GM18861 (cell line): ENCODE results near the gene IRAK1.

ENCODE experiments used
- ATAC-seq: cut with Tn5 transposase; IDR thresholded peaks from one replicate; pipeline ENCODE4 v1.9.1; 2021; ENCODE audit not compliant: unreplicated experiment

IRAK1 gene

DNA sequence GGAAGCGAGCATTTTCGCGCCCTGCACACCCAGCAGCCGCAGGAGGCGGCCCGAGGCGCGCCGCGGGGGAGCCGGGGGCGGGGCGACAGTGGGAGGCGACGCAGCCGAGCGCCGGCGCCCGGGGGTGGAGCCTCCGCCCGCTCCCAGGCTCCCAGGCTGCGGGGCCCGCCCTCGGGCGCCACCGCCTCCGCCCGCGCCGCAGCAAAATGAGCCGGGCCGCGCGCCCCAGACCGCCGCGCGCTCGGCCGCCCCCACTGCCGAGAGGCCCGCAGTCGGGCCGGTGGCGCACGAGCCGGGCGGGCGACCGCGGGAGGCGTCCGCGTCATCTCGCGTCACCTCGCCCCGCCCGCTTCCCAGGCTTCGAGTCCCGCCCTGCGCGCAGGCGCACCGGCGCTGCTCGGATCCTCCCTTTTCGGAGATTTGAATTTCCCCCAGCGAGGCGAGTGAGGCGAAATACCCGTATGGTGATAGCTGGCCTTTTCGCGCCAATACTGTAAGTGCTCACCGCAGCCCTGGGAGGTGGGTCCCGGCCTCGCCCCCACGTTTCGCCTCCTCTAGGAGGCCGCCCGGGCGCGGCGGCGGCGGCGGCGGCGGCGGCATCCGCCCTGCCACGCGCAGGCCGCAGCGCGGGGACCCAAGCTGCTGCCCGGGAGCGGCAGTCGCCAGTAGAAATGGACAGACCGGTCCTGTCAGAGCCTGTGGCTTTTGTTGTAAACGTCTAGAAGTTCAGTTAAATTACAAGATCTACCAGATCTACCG is 47.2 kb downstream of the IRAK1 start, which contains the start of gene TMEM187:
Gene TMEM187, plus strand, starts transcription at position 387 of the 759 bp plus-strand sequence. CDS start 9,309 bp downstream, outside the sequence.
- peak; percentile 38 for ATAC-seq

DNA sequence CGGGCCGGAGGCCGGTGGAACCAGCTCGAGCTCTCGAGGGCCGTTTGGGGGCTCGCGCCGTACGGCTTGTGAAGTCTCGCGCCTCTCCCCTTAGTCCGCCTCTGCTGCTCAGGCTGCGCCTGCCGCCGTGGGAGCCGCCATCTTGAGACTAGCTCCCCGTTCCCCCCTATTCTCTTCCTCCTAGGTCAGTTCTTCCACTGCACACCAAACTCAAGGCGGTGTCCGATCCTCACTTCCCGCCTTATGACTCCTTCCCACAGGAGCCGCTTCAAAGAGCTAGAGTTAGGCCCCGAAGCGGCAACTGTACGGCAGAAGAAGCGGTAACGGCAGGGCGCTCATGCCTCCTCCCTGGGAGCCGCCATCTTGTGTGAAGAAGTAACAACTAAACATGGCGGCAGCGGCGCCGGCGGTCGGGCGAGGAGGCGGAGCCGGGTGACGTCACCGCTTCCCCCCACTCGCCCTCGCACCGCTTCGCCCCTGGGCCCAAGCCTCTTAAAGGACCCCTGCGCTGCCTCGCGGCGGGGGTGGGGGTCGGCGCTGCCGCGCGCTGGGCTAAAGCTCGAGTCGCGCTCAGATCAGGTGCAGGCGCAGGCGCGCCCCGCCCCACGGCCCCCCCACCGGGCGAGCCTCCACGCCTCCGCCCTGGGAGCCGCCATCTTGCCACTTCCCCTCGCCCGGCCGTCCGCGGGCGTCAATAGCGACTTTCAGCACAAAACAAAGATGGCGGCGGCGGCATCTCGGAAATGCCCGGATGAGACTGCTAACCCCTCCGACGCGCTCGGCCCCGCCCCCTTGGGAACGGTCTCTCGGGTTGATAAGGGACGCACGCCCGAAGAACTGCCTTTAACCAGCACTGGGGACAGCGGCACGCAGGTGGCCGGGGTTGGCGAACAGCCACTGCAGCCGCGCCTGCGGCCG is 48.0 kb downstream of the IRAK1 start, which contains the start of gene HCFC1:
Gene HCFC1, minus strand, starts transcription at position 369 of the 918 bp plus-strand sequence. CDS start 978 bp downstream, outside the sequence.
- ATAC-seq = peak; percentile 28

DNA sequence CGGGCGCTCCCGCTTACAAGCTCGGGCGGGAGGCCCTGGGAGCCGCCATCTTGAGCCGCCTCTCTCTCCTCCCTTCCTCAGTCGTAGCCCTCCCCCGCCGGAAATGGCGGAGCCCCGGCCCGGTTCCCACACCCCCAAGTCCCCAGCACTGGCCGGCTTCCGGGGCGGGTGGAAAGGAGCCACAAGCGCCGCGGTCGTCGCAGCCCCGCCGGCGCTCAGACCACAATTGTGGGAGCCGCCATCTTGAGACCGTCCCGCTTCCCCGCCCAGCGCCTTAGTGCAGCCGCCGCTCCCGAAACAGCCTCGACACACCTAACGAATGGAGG is 48.6 kb downstream of the IRAK1 start:
- ATAC-seq = peak; percentile 11

DNA sequence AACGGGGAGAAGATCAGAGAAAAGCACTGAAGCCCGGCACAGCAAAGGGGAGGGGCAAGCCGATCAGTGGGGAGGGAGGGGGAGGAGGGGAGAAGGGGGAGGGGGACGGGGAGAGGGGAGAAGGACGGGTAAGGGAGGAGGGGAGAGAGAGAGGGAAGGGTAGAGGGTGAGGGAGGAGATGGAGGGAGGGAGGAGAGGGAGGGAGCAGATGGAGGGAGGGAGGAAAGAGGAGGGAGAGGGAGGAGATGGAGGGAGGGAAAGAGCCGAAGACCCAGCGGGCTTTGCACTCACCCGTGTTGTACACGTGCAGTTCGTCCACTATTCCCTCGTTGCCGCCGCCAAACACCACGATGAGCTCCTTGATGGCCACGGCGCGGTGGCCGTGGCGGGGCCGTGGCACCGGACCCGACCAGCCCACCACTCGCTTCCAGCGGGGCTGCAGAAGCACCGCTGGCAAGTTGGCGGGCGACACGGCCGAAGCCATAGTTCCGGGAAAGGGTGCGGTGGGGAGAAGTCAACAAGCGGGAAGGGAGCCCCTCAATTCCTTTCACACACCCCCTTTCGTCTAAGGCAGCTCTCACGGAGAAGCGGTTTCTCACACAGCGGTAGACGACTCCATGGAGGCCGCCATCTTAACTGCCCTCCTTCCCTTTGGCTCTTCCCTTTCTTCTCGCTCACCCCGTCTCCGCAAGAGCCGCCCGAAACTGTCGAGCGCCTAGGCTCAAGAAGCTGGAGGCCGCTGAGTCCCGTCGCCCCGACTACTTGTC is 49.2 kb downstream of the IRAK1 start:
- no peak for ATAC-seq

DNA sequence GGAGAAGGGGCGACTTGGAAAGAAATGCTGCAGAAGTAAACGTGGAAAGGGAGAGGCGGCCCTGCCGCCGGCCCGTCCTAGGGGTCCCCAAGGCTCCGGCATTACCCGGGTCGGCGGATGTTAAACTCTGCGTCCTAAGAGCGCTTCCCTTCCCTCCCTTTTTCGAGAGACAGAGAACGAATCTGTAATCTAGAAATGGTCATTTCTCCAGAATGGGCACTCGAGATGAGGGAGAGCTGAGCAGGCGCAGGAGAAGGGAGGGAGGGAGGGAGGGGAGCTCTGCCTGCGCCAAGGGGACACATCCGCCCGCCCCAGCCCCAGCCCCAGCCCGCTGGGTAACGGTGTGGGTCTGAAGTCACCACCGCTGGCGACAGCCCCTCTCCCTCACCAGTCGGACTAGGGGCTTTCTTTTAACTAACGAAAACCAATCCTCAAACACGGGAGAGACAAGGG is 49.8 kb downstream of the IRAK1 start:
- no peak for ATAC-seq

DNA sequence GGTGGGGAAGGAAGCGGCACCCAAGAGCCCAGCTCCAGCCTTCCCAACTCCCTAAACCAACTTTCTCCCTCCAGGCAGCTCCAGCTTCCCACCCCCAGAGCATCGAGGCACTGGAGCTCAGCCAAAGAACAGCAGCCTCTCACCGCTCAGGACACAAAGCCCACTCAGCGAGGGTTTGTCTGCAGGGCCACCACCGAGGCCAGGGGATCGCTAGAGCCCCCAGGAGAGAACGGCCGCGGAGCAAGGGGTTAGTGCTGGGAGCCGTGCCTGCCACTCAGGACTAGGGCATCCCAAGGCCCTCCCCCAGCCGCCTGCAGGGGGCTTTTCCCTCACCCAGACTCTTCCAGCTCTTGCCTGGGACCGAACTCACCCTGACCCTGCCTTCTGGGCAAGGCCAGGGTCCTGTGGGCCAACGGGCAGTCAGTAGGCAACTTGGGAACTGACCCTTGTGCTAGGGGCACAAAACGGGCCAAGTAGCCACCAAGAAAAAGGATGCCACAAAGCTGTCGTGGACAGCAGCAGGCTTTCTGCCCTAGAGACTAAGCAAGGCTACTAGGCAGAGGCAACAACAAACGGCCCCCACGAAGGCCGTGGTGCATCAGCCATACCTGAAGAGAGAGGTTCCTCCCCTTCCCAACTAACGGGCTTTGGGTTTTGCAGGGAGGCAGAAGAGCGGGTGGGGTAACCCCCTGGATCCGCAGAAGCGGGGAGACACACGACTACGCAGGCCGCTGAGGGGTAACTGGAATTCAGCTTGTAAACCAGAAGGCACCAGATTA is 50.4 kb downstream of the IRAK1 start:
- ATAC-seq = no peak

DNA sequence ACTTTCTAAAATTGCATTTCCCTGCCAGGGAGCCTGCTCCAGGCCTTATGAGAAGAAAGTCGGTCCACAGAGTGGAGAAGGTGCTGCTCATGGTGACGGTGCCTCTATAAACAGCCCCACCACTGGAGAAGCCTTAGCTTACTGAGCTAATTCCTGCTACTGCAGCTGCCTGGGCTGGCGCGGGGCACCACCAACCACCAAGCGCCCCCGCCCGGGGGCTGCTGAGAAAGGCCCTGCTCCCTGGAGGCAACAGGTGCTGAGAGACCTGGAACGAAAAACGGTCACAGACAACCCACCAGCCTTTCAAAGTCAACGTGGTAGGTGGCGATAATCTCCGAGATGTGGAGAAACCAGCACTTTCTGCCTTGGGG is 51.0 kb downstream of the IRAK1 start:
- no peak for ATAC-seq

DNA sequence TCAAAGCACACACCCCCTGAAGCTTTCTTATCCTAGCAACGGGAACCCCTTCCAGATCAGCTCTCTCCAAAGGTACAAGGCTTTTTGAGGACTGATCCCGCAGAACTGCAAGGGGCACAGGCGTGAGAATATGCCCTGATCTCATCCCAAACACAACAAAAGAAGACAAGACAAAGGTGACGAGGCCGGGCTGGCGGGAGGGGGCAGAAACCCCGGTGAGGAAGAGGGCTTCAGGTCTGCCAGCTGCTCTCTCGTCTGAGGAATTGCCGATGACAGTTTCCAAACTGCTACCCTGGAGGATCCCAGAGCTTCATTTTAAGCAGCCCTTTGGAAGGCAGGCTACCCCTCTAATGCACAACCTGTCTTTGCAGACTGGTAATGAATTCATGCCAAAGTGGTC is 51.4 kb downstream of the IRAK1 start:
- no peak for ATAC-seq

DNA sequence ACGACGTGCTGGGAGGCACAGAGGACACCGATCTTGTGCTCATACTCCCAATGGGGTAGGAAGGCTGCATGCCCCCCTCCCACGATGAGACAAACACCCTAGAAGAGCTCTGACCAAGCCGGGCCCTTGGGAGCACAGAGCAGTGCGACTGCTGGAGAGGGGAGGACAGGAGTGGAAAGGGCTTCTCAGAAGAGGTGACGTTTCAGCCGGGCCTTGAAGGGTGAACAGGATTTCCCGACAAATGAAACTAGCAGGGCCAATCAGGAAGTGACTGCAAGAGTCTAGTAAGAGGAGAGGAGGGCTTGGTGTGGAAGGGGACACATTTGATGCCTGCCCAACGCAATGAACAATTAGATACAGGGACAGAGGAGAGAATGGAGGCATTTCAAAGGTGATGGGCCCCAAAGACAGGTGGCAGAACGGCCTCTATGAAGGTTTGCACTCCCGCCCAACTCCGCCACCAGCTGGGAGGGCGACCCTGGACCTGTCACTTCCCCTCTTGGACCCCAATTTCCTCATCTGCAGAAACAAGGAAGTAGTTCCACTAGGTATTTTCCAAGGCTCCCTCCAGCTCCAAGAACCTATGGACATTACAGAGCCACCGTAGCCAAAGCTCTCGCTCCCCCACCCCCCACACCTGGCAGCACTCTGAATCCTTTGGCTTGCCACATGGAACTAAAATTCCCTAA is 52.0 kb downstream of the IRAK1 start:
- ATAC-seq = no peak

DNA sequence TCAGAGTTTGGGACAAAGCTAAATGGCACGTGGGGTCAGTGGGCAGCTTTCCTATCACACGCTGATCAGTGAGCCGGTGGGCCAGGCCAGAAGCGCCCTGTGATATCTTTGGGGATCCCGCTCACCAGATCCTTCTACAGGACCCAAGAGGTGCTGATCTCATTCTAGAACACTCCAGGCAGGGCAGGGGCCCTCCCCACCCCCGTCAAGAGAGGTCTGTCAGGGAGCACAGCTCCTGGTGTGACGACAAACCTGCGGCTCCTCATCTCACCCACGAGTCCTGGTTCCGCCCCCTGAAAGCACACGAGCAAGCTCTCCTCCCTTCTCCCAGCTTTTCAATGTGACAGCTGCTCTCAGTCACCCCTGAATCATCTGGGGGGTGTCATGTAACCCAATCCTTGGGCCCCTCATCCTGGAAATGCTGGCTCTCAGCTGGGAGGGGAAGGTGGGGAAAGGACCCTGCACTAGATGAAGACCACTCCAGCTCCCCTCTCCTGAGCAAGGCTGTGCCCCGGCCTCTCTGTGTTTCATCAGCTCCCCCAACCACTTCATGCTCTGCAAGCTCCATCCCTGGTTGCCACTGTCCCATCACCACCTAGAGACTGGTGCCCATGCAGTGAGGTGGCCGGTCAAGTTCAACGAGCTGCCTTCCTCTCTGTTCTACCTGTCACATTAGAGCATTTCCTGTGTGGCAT is 52.7 kb downstream of the IRAK1 start:
- ATAC-seq = no peak

DNA sequence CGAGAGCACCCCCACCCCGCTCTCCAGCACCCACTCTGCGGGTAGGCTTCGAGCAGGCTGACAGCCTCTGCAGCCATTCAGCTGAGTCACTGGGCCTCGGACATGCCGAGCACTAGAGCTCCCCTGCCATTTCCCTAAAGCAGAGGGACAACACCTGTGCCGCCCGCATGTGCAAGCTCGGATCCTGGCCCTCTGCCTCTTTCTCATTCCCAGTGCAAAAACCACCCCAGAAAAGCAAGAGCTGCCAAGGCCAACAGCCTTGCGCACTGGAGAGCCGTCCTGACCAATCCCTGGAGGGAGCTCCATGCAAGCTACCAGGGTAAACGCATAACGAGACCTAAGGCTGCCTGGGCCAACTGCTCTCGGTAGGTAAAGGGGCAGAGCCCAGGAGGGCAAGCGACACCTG is 53.4 kb downstream of the IRAK1 start:
- no peak for ATAC-seq

DNA sequence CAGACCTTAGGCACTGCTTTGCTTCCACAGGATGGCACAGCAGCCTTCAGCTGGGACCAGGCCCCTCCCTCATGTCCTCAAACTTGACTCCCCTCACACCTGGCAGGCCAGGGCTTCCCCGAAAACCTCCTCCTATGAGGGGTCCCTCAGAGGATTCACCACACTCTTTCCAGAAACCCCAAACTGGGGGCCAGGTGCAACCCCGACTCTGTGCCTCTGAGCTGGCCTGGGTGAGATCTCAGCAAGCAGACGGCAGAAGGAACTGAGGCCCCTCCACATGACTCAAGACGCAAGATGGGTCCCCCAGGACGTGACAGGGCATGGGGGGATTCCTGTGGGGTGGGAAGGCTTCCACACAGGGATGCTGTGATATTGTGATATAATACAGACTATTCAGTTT is 54.3 kb downstream of the IRAK1 start:
- no peak for ATAC-seq

DNA sequence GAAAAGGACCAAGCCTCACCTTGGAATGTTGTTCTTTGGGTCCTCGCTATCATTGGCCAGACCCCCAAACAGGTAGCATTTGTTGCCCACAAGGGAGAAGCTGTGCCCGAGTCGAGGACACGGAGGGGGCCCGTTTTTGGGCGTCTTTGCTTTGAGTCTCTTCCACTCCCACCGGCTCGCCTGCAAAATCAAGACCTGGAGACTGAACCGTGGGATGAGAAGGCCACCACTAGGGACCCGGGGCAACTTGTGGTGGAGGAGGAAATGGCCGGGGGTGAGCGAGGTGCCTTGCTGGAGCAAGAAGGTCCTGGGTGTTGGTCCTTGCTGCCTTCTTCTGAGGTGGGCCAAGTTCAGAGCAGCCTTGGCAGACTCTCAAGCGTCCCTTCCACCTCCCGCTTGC is 55.6 kb downstream of the IRAK1 start:
- no peak for ATAC-seq

DNA sequence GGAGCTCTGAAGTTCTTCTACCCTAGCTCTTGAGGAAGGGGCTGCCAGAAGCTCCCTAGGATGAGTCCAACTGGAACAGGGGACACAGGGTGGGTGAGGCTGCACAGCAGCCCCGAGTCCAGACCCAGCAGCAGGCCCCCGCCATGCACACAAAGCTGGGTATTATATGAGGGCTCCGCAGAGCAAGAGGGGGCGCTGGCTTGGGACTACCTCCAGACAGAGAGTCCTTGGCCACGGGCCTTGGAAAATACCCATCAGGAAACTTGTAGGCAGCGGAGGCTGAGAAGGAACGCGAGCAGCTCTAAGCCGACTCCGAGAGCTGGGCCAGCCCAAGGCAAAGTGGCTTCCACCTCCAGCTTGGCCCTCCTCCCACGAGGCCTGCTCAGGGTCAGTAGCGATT is 56.2 kb downstream of the IRAK1 start:
- ATAC-seq = no peak

DNA sequence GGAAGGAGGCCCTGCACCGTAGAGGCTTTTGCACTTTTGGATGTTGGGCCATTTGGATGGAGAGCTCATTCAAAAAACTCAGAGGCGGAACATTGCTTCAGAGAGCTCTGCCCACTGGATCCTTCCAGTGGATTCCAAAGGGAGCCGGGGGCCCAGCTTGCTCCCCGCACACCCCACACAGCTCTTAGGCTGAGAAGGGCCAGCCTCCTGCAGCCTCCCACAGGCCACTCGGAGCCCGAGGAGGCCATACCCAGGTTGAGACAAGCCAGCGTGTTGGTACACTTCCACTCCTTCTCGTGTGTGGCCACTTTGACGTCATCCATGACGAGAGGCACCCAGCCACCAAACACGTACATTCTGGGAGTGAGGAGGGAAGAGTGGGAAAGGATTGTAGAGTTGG is 58.4 kb downstream of the IRAK1 start:
- no peak for ATAC-seq

DNA sequence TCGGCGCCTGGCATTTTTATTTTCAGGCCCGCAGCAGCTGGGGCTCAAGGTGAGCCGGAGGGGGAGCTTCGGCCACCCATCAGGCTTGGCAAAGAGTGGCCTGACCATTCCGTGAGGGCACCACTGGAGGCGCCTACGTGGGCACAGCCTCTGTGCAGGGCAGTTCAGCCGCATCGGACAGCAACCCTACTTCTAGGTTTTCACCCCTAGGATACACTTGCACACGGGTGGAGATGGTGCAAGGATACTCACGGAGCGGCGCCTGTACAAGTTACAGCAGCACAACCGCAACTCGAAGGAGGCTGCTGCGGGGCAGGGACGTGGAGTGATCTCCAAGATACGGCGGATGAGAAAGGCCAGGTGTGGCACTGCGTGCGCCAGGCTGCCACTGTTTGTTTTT is 58.9 kb downstream of the IRAK1 start:
- ATAC-seq = no peak
